ENCODE data around the gene PMAIP1.
"Not testable (repeated sequence)": the region's sequence is repeated elsewhere in the genome, so short reads cannot be mapped to it uniquely, and the experiment has no call there.

The PMAIP1 gene

GRCh38 chr18:59899298-59900221 lies at the start of gene PMAIP1:
PMAIP1 (plus strand) TSS chr18:59899996; CDS start chr18:59900178, 182 bp downstream.
- no peak for TF ChIP-seq CTCF (IDR thresholded peaks at IDR 0.05; ENCODE audit: control insufficient read depth, insufficient read depth, low read depth, low read length, missing control alignments)
- H3K4me3 ChIP-seq (ENCODE audit: control insufficient read depth, low read depth, low read length): peak within 1 kb of the TSS; percentile 77
- peak; percentile 74 for DNase-seq (ENCODE audit: low read depth)

GRCh38 chr18:59851784-59852399 lies 47.9 kb upstream of the PMAIP1 start:
- no peak overlapping the region for H3K4me3 ChIP-seq (ENCODE audit: control insufficient read depth, low read depth, low read length)
- no peak for TF ChIP-seq CTCF (IDR thresholded peaks at IDR 0.05; ENCODE audit: control insufficient read depth, insufficient read depth, low read depth, low read length, missing control alignments)
- no peak for DNase-seq (ENCODE audit: low read depth)

GRCh38 chr18:59852548-59852947 lies 47.2 kb upstream of the PMAIP1 start:
- TF ChIP-seq CTCF (IDR thresholded peaks at IDR 0.05; ENCODE audit: control insufficient read depth, insufficient read depth, low read depth, low read length, missing control alignments): no peak
- no peak overlapping the region for H3K4me3 ChIP-seq (ENCODE audit: control insufficient read depth, low read depth, low read length)
- no peak for DNase-seq (ENCODE audit: low read depth)

- no peak for TF ChIP-seq CTCF (IDR thresholded peaks at IDR 0.05; ENCODE audit: control insufficient read depth, insufficient read depth, low read depth, low read length, missing control alignments)
- DNase-seq (ENCODE audit: low read depth): no peak
- no peak overlapping the region for H3K4me3 ChIP-seq (ENCODE audit: control insufficient read depth, low read depth, low read length)
Observed at GRCh38 chr18:59853380-59853779, 46.4 kb upstream of the PMAIP1 start.

- H3K4me3 ChIP-seq (ENCODE audit: control insufficient read depth, low read depth, low read length); DNase-seq (ENCODE audit: low read depth): not testable (repeated sequence)
Observed at GRCh38 chr18:59853988-59854387, 45.8 kb upstream of the PMAIP1 start.

- no peak for DNase-seq (ENCODE audit: low read depth)
- no peak overlapping the region for H3K4me3 ChIP-seq (ENCODE audit: control insufficient read depth, low read depth, low read length)
- no peak for TF ChIP-seq CTCF (IDR thresholded peaks at IDR 0.05; ENCODE audit: control insufficient read depth, insufficient read depth, low read depth, low read length, missing control alignments)
Observed at GRCh38 chr18:59861009-59861408, 38.8 kb upstream of the PMAIP1 start.

Data from AG09309 (cell line).